GM13976 (cell line): ENCODE measurements around the gene HLA-B.
"Not testable (repeated sequence)": the region's sequence is repeated elsewhere in the genome, so short reads cannot be mapped to it uniquely, and the experiment has no call there.

ENCODE experiments used
- DNase-seq: peaks from one replicate; pipeline ENCODE4 v3.0.0; 2012; ENCODE audit warnings: low spot score
- CTCF ChIP-seq: IDR thresholded peaks from 2 replicates; pipeline ENCODE4 v1.5.1; 2012; ENCODE audit warnings: borderline replicate concordance, mild to moderate bottlenecking; ENCODE audit not compliant: insufficient read depth; ENCODE audit errors: extremely low read depth, missing control alignments, control extremely low read depth
- in situ Hi-C: fragments of 300-500 bp; cut with MboI; formaldehyde crosslinking; loops from one replicate; pipeline ENCODE4 v1.12.0; 2022; ENCODE audit warnings: low sequenced_read_pairs, mixed read lengths, inconsistent platforms; ENCODE audit not compliant: unreplicated experiment

Gene HLA-B

GRCh38 chr6:31381666-31382065 is 24.7 kb upstream of the HLA-B start:
- no peak for TF ChIP-seq CTCF
- DNase-seq, result no peak
- in situ Hi-C loops, result no loop called here

- no peak for DNase-seq
These were observed 22.9 kb upstream of the HLA-B start for GRCh38 chr6:31379850-31380249.

GRCh38 chr6:31378721-31379103 is 21.7 kb upstream of the HLA-B start:
- TF ChIP-seq CTCF, result no peak
- in situ Hi-C loops, result no loop called here

More at GRCh38 chr6:31379850-31380249, 22.9 kb upstream of the HLA-B start:
- in situ Hi-C loops, result no loop called here
- no peak for TF ChIP-seq CTCF

GRCh38 chr6:31378062-31378720 is 21.2 kb upstream of the HLA-B start:
- no peak for DNase-seq
- TF ChIP-seq CTCF, result no peak
- in situ Hi-C loops, result no loop called here

More at GRCh38 chr6:31378721-31379103, 21.7 kb upstream of the HLA-B start:
- DNase-seq, result no peak

- TF ChIP-seq CTCF, result no peak
- in situ Hi-C loops, result no loop called here
- no peak for DNase-seq
These were observed 20.1 kb upstream of the HLA-B start for GRCh38 chr6:31377029-31377428.

- TF ChIP-seq CTCF, result no peak
- DNase-seq, result no peak
- in situ Hi-C loops, result no loop called here
These were observed 18.7 kb upstream of the HLA-B start for GRCh38 chr6:31375699-31376098.

- DNase-seq, in situ Hi-C loops: not testable (repeated sequence)
These were observed 17.1 kb upstream of the HLA-B start for GRCh38 chr6:31374118-31374517.
